Measurements from ENCODE around the gene GRIP2.

Gene GRIP2

DNA sequence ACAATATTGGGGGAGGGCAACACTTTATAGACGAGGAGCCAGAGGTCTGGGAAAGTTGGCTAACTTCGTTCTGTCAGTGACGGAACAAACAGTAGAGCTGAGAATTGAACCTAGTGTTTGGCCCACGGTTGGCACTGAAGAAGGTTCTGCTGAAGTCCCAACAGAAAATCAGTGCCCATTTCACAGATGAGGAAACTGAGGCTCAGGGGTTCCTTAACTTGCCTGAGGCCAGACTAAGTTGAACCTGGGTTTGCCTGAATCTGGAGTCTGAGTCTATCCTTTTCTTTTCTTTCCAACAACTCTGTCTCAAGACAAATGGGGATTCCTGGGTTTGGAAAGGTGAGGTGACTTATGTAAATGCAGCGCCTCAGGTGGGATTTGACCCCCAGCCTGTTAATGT, 82.7 kb downstream of the GRIP2 start:
- no peak for TF ChIP-seq CTCF (IDR thresholded peaks at IDR 0.05; ENCODE audit: extremely low read depth, missing control alignments)
- no peak for DNase-seq (ENCODE audit: low spot score)

DNA sequence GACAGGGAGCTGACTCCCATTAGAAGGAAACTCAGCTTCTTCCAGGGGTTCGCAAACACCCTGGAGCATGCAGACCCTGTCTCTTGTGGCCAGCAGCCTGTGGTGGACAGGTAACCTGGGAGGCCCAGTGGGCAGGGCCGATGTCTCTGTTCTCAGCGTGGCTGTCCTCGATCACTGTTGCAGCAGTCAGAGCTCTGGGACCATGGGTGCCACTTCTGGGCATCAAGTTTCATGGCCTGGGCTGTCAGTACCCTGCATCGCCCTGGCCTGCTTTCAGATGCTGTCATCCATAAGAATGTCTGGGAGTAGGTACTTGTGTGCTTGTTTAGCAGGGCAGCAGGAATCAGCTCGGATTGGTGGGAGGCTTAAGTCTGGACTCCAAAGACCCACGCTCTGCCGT, 83.3 kb downstream of the GRIP2 start:
- TF ChIP-seq CTCF (IDR thresholded peaks at IDR 0.05; ENCODE audit: extremely low read depth, missing control alignments): no peak
- DNase-seq (ENCODE audit: low spot score): no peak

GRCh38 chr3:14455571-14456317, 84.4 kb downstream of the GRIP2 start:
- no peak for DNase-seq (ENCODE audit: low spot score)
- no peak for TF ChIP-seq CTCF (IDR thresholded peaks at IDR 0.05; ENCODE audit: extremely low read depth, missing control alignments)

DNA sequence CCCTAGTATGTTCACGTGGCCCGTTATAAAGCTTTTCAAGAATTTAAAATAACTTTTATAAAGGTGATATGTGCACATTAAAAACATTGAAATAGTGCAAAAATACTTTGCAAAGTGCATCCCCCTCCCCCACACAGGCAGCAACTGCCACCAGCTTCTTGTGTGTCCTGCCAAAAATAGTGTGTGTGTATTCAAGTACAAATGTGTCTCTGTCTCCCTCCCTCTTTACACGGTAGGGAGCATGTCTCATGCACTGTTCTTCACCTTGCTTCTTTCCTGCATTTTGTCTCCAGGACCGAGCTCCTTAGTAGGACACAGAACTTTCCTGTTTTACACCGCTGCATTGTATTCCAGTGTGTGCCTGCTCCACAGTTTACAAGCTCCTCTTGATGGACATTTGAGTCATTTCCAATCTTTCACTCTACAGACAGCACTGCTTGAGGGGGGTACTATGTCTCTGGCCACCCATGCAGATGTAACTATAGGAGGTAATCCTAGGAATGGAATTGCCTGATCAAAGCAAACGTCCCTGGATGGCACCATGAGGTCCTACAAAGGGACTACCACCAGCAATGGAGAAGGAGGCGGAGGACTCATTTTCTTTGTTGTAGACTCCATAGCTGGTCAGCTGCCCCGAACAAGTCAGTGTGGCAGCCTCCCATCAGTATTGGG, 85.4 kb downstream of the GRIP2 start:
- DNase-seq (ENCODE audit: low spot score): no peak
- no peak for TF ChIP-seq CTCF (IDR thresholded peaks at IDR 0.05; ENCODE audit: extremely low read depth, missing control alignments)

- no peak for TF ChIP-seq CTCF (IDR thresholded peaks at IDR 0.05; ENCODE audit: extremely low read depth, missing control alignments)
- DNase-seq (ENCODE audit: low spot score): no peak
These were observed 86.1 kb downstream of the GRIP2 start for GRCh38 chr3:14453876-14454638.

GRCh38 chr3:14452740-14453710, 87.1 kb downstream of the GRIP2 start:
- no peak for TF ChIP-seq CTCF (IDR thresholded peaks at IDR 0.05; ENCODE audit: extremely low read depth, missing control alignments)

More at GRCh38 chr3:14452740-14453710, 87.1 kb downstream of the GRIP2 start:
- no peak for DNase-seq (ENCODE audit: low spot score)
